ENCODE data around the gene LRFN3.
"Not testable (repeated sequence)": the region's sequence is repeated elsewhere in the genome, so short reads cannot be mapped to it uniquely, and the experiment has no call there.

Gene LRFN3

DNA sequence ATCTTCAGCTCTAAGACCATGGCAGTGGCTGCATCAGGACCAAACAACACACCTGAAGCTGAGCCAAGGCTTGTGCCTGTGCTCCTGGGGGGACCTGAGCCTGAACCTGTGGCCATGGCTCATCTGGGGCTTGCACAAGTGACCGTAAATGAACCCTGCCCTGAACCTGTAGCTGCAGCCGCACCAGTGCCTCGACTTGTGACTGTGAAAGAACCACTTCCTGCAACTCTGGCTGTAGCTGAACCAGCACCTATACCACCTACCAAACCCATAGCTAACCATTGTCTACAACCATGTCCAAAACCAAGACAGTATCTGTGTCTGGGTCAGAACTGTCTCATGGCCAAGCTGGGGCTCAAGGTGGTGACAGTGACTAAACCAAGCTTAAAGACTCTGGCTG, 30.6 kb downstream of the LRFN3 start:
- DNase-seq (ENCODE audit: insufficient read length, low spot score): no peak
- no peak for FAIRE-seq

GRCh38 chr19:35973487-35973886, 37.3 kb downstream of the LRFN3 start:
- no peak for FAIRE-seq

DNA sequence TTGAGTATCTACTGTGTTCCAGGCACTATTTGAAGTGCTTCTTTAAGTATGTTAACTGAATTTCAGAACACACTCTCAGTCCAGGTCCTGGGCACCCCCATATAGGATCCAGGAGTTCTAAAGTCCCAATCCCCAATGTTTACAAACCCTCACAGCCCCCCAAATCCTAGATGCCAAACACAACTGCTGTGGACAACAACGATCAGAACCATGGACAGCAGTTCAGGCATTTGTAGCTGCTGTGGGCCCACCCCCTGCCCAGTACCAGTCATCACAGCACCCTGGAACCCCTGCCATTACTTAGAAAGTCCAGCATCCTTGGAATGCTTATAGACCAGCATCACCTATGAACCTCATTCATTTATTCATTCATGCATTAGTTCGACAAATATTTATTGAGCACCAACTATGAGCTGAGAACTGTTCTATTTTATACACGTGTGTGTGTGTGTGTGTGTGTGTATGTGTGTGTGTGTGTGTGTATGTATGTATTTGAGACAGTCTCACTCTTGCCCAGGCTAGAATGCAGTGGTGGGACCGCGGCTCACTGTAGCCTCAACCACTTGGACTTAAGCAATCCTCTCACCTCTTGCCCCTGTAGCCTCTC, 39.5 kb downstream of the LRFN3 start:
- FAIRE-seq: no peak
- no peak for DNase-seq (ENCODE audit: insufficient read length, low spot score)

More at GRCh38 chr19:35973487-35973886, 37.3 kb downstream of the LRFN3 start:
- DNase-seq (ENCODE audit: insufficient read length, low spot score): no peak

- FAIRE-seq: no peak
These were observed 41.5 kb downstream of the LRFN3 start for GRCh38 chr19:35977446-35978222.

DNA sequence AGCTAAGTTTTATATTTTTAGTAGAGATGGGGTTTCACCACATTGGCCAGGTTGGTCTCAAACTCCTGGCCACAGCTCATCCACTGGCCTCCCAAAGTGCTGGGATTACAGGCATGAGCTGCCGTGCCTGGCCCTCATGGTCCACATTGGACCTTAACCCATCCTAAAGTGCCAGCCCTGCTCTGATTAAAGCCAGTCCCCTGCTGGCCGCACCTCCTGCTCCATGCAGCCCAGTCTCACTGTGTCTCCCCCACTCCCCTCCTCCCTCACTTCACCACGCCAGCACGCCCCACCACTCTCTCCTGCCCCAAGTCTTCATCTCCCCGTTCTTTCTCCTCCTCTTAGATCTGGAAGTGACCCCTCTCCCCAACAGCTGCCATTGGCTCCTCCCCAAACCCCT, 42.1 kb downstream of the LRFN3 start:
- DNase-seq (ENCODE audit: insufficient read length, low spot score): no peak
- no peak for FAIRE-seq

More at GRCh38 chr19:35977446-35978222, 41.5 kb downstream of the LRFN3 start:
- no peak for DNase-seq (ENCODE audit: insufficient read length, low spot score)

GRCh38 chr19:35978832-35979365, 42.7 kb downstream of the LRFN3 start:
- no peak for DNase-seq (ENCODE audit: insufficient read length, low spot score)
- FAIRE-seq: no peak

DNA sequence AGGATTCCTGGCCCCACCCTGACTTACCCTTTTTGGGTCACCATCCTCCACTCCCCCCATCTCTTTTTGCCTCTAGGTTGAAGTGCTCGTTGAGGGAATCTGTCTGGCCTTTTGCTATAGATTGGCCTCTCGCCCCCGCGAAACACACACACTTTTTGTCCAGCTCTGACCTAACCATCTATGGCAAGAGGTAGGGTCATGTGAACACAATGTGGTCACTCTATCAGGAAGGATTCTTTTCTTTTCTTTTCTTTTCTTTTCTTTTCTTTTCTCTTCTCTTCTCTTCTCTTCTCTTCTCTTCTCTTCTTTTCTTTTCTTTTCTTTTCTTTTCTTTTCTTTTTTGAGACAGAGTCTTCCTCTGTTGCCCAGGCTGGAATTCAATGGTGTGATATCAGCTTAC, 44.8 kb downstream of the LRFN3 start:
- not testable (repeated sequence) for FAIRE-seq; DNase-seq (ENCODE audit: insufficient read length, low spot score)

GRCh38 chr19:35983177-35983576, 47.0 kb downstream of the LRFN3 start:
- DNase-seq (ENCODE audit: insufficient read length, low spot score) (no peak), FAIRE-seq (no peak)

GRCh38 chr19:35986111-35986510, 49.9 kb downstream of the LRFN3 start:
- DNase-seq (ENCODE audit: insufficient read length, low spot score): no peak

DNA sequence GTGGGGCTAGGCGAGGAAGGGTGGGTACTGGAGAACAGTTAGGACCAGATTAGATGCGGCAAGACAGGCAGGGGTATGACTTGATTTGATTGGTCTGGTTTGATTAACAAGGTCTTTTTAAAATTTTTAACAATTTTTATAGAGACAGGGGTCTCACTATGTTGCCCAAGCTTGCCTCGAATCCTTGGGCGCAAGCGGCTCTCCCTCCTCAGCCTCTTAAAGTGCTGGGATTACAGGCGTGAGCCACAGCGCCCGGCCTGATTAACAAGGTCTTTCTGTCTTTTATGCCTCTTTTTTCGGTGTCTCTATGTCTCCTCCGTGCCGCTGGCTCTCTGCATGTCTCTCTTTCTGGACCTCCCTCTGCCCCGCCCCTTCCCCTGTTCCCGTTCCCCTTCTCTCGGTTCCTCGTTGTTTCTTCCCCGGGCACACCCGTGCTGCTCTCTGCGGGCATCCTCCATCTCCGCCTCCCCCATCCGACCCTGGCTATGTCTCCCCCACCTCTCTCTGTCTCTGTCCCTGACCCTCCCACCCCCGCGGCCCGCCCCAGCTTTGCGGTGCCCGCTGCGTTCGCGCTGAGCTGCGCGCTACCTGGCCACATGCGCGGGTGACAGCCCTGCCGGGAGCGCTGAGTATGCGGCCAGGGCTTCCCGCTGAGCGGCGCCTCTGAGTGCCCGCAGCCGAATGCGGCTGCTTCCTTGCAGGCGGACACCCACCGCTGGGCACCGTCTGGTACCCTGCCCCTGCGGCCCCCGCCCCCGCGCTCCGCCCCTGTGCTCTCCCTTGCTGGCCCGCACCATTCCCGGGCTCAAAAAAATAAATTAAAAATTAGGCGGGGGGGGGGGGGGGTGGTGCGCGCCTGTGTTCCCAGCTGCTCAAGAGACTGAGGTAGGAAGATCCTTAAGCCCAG, 50.7 kb downstream of the LRFN3 start:
- FAIRE-seq (no peak), DNase-seq (ENCODE audit: insufficient read length, low spot score) (no peak)

More at GRCh38 chr19:35986111-35986510, 49.9 kb downstream of the LRFN3 start:
- no peak for FAIRE-seq

GRCh38 chr19:35987571-35987896, 51.4 kb downstream of the LRFN3 start:
- FAIRE-seq: no peak

GRCh38 chr19:35988824-35989223, 52.6 kb downstream of the LRFN3 start:
- DNase-seq (ENCODE audit: insufficient read length, low spot score) (no peak), FAIRE-seq (no peak)

More at GRCh38 chr19:35987571-35987896, 51.4 kb downstream of the LRFN3 start:
- no peak for DNase-seq (ENCODE audit: insufficient read length, low spot score)

DNA sequence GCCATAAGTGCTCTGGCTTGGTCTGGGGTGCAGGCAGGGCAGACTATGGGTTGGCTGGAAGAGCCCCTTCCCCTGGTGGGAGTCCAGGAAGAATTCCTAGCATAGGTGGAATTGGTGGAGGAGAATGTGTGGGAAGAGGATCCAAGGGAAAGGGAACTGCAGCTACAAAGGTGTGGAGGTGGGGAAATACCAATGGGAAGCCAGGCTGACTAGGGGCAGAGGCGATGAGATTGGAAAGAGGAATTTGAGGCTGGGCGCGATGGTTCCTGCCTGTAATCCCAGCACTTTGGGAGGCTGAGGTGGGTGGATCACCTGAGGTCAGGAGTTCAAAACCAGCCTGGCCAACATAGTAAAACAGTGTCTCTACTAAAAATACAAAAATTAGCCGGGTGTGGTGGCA, 54.0 kb downstream of the LRFN3 start:
- DNase-seq (ENCODE audit: insufficient read length, low spot score) (no peak), FAIRE-seq (no peak)

GRCh38 chr19:35990771-35991730, 54.9 kb downstream of the LRFN3 start:
- no peak for FAIRE-seq
- DNase-seq (ENCODE audit: insufficient read length, low spot score): no peak

- DNase-seq (ENCODE audit: insufficient read length, low spot score): no peak
- FAIRE-seq: no peak
These were observed 55.7 kb downstream of the LRFN3 start for GRCh38 chr19:35991731-35992450.

DNA sequence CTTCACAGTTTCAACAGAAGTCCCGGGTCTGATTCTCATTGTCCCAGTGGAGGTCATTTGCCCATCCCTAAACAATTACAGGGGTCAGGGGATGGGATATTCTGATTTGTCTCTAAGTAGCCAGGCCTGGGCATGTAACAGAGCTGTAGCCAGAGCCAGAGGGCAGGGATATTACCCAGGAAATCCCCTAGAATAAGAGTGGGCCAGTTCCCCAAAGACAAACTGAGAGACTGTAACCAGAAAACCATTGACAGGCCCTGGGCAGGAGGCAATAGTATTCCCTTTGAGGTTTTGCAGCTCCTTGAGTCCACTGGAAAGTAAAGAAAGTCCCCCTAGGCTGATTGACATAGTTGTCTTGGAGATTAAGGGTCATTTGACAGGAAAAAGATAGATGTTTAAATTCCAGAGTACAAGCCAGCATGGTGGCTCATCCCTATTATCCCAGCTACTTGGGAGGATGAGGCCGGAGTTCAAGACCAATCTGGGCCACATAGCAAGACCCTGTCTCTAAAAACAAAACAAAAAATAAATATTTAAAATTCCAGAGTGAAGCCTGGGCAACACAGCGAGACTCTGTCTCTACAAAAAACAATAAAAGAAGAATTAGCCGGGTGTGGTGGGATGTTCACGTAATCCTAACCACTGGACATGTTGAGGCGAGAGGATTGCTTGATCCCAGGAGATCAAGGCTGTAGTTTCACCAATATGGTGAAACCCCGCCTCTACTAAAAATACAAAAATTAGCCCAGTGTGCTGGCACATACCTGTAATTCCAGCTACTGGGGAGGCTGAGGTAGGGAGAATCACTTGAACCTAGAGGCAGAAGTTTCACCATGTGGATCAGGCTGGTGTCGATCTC, 57.0 kb downstream of the LRFN3 start:
- no peak for FAIRE-seq

DNA sequence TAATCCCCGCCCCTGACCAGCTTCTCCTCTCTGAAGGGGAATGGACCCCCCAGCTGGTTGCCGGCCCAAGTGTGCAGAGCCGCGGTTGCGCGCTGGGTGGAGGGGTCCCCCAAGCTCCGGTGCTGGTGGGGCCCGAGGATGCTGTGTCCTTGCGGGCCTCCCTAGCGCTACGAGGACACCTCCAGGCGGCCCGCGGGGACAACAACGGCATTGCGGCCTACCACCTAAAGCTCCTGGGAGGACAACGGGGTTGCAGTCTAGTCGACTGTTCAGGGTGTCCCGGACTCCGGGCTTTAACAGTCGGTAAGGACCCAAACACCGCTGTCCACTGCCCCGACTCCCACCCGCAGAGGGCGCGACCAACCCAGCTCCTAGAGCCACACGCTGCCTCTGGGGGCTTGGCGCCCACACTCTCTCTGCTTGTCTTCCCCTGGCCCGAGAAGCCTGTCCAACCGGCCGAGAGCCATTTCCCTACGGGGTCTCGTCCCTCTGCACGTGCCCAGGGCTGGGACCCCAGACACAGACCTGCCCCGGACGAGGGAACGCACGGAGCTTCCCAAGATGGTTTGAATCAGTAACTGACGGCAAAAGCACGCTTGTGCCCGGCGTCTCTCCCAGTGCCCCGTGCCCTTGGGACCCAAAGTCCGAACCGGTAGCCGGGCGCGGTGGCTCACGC, 57.9 kb downstream of the LRFN3 start:
- DNase-seq (ENCODE audit: insufficient read length, low spot score) (no peak), FAIRE-seq (no peak)

More for the DNA sequence above, 57.0 kb downstream of the LRFN3 start:
- DNase-seq (ENCODE audit: insufficient read length, low spot score): no peak

Data from HTR-8/SVneo (cell line).